GM12874 (cell line): Measurements from ENCODE around the gene CNTNAP2.

Experiments
- CTCF ChIP-seq: IDR thresholded peaks from 2 replicates; pipeline ENCODE4 v1.5.1; 2011; ENCODE audit warnings: low read depth, mild to moderate bottlenecking, control low read depth, low read length, moderate library complexity; ENCODE audit not compliant: insufficient read depth

The CNTNAP2 gene

GRCh38 chr7:147509035-147509501, 1392.5 kb downstream of the CNTNAP2 start:
- TF ChIP-seq CTCF, result no peak

GRCh38 chr7:147509541-147510200, 1393.1 kb downstream of the CNTNAP2 start:
- TF ChIP-seq CTCF, result no peak

GRCh38 chr7:147510201-147510542, 1393.6 kb downstream of the CNTNAP2 start:
- TF ChIP-seq CTCF, result no peak

GRCh38 chr7:147510923-147511322, 1394.3 kb downstream of the CNTNAP2 start:
- TF ChIP-seq CTCF, result no peak

- no peak for TF ChIP-seq CTCF
Observed at GRCh38 chr7:147513451-147513850, 1396.8 kb downstream of the CNTNAP2 start.

GRCh38 chr7:147516391-147516790, 1399.8 kb downstream of the CNTNAP2 start:
- TF ChIP-seq CTCF, result no peak

- no peak for TF ChIP-seq CTCF
Observed at GRCh38 chr7:147519062-147519461, 1402.5 kb downstream of the CNTNAP2 start.
